ENCODE measurements around the gene ARHGDIG.
"Not testable (repeated sequence)": the region's sequence is repeated elsewhere in the genome, so short reads cannot be mapped to it uniquely, and the experiment has no call there.

ARHGDIG gene

DNA sequence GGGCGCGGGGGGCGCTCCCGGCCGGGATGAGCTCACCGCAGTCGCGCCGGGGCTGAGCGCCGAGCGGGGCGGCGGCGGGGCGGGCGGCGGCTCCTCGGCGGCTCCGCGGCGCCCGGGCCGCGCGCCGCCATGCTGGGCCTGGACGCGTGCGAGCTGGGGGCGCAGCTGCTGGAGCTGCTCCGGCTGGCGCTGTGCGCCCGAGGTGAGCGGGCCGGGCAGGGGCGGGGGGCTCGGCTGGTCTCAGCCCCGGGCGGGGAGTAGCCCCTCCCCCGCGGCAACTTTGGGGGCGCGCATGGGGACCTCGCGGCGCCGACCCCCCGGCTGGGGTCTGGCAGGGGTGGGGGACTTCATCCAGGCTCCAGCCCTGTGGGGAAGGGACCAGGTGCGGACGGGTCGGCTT, at the start of gene ARHGDIG:
TSS of gene ARHGDIG (plus strand) at position 40 of the 400 bp plus-strand sequence. CDS start at position 130, 90 bp downstream.
- no peak for DNase-seq (ENCODE audit: low read depth)

DNA sequence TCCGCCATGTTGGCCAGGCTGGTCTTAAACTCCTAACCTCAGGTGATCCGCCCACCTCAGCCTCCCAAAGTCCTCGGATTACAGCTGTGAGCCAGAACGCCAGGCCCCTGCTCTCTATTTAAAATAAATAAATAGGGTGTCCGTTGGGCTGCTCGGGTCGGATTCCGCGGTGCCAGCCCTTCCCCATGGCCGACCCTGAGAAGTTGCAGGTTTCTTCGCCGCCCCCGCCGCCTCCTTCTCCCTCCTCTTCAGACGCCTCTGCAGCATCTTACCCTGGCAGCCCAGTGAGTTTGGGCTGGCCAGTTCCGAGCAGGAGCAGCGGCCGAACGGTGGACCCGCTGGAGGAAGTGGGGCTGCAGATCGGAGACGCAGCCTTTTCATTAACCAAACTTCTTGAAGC, 49.4 kb upstream of the ARHGDIG start:
- no peak for DNase-seq (ENCODE audit: low read depth)

DNA sequence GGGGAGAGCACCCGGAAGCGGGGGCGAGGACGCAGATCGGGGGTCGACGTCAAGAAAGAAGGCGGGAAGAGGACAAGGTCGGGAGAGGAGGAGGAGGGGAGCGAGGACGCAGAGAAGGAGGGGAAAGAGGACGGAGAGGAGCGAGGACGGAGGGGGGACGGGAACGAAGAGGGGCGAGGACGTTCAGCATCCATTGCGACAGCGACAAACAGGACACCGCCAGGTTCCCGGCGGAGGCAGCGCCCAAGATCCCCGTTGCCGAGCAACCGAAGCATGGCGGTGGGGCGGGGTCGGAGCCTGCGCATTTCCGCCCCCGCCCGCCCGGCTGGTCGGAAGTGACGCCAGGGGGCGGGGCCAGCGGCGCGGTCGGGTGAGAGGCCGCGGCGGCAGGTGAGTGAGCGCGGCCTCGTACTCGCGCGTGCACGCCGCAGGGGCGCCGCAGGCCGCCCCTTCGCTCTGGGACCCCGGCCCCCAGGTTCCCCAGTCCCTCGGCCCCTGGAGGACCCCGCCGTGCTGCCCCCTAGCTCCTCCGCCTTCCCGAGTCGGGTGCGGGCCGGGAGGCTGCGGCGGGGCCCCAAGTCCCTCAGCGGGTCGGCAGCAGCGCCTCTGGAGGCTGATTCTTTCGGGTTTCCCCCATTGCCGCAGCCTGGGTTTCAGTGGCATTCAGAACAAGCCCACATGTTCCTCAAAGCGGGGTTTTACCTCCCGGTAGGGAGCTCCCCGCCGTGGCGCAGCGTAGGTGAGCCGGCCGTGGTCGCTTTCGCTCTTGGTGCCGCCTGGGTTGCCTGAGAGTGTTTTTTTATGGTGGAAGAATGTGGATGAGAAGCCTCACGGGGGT, 45.7 kb upstream of the ARHGDIG start, which contains the start of gene FAM234A:
TSS of gene FAM234A (plus strand) at position 354 of the 838 bp plus-strand sequence. CDS start 19,593 bp downstream, outside the sequence.
- DNase-seq (ENCODE audit: low read depth): peak; percentile 92

GRCh38 chr16:239948-240277, 40.5 kb upstream of the ARHGDIG start:
- no peak for DNase-seq (ENCODE audit: low read depth)

GRCh38 chr16:240559-240958, 39.8 kb upstream of the ARHGDIG start:
- DNase-seq (ENCODE audit: low read depth): no peak

DNA sequence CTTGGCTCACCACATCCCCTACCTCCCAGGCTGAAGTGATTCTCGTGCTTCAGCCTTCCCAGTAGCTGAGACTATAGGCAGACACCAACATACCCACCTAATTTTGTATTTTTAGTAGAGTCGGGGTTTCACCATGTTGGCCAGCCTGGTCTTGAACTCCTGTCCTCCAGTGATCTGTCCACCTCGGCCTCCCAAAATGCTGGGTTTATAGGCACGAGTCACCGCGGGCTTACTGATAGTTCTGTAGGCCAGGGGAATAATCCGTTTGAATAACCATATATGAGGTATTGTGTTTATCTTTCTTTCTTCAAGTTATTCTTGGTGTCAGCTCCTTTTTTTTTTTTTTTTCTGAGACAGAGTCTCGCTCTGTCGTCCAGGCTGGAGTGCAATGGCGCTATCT, 38.1 kb upstream of the ARHGDIG start:
- no peak for DNase-seq (ENCODE audit: low read depth)

GRCh38 chr16:243348-243747, 37.0 kb upstream of the ARHGDIG start:
- no peak for DNase-seq (ENCODE audit: low read depth)

GRCh38 chr16:245105-245504, 35.3 kb upstream of the ARHGDIG start:
- no peak for DNase-seq (ENCODE audit: low read depth)

- DNase-seq (ENCODE audit: low read depth): no peak
Observed at GRCh38 chr16:247027-247426, 33.4 kb upstream of the ARHGDIG start.

DNA sequence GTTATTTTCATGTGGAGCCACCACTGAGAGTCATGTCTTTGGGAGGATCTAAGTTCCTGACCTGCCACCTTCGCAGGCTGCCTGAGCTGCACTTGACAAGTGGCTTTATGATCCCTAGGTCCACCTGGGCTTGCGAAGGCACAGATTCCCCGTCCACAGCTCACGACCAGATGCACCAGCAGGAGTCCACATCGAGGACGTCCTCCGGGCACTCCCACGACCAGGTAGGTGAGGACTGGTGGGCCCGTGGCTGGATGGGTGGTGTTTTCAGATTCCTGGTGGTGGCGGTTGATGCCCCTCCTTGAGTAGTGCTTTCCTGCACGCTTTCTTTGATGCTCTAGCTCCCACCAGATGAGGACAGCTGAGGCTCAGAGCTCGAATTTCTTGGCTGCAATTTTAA, 31.0 kb upstream of the ARHGDIG start:
- DNase-seq (ENCODE audit: low read depth): no peak

- DNase-seq (ENCODE audit: low read depth): no peak
Observed at GRCh38 chr16:252366-253337, 27.7 kb upstream of the ARHGDIG start.

GRCh38 chr16:253833-254232, 26.6 kb upstream of the ARHGDIG start:
- DNase-seq (ENCODE audit: low read depth): no peak

DNA sequence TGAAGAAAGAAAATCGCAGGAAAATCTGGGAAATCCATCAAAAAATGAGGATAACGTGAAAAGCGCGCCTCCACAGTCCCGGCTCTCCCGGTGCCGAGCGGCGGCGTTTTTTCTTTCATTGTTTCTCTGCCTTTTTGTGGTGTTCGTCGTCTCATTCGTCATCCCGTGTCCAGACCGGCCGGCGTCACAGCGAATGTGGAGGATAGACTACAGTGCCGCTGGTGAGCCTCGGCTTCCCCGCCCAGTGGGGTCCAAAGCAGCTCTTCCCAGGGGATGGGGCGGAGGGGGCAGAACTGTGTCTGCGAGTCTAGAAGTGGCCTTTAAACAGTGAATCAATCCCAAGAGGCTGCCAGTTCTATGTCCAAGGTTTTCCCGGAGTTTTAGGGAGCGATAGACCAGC, 25.9 kb upstream of the ARHGDIG start:
- DNase-seq (ENCODE audit: low read depth): no peak

DNA sequence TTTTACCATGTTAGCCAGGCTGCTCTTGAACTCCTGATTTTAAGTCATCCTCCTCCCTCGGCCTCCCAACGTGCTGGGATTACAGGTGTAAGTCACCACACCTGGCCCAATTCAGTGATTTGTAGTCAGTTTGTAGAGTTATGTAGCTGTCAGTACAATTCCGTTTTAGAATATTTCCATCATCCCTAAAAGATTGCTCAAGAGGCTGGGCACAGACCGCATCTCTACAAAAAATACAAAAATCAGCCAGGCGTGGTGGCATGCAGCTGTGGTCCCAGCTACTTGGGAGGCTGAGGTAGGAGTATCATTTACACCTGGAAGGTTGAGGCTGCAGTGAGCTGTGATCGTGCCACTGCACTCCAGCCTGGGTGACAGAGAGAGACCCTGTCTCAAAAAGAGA, 25.2 kb upstream of the ARHGDIG start:
- no peak for DNase-seq (ENCODE audit: low read depth)

DNA sequence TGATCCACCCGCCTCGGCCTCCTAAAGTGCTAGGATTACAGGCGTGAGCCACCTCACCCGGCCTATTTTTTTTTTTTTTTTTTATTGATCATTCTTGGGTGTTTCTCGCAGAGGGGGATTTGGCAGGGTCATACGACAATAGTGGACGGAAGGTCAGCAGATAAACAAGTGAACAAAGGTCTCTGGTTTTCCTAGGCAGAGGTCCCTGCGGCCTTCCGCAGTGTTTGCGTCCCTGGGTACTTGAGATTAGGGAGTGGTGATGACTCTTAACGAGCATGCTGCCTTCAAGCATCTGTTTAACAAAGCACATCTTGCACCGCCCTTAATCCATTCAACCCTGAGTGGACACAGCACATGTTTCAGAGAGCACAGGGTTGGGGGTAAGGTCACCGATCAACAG, 22.3 kb upstream of the ARHGDIG start:
- DNase-seq (ENCODE audit: low read depth): not testable (repeated sequence)

DNA sequence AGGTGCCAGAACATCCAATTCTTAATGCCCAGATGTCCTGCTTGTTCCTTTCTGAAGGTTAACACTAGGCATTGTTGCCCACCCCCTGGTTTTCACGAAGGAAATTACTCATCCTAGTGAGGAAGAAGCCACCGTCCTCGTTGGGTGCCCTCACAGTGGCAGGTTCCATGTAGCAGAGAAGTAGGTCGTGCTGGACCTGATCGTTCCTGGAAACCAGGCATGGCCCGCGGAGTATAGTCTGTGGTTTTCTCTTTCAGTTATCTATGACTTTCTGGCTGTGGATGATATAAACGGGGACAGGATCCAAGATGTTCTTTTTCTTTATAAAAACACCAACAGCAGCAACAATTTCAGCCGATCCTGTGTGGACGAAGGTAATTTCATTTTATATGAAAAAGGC, 21.2 kb upstream of the ARHGDIG start:
- no peak for DNase-seq (ENCODE audit: low read depth)

DNA sequence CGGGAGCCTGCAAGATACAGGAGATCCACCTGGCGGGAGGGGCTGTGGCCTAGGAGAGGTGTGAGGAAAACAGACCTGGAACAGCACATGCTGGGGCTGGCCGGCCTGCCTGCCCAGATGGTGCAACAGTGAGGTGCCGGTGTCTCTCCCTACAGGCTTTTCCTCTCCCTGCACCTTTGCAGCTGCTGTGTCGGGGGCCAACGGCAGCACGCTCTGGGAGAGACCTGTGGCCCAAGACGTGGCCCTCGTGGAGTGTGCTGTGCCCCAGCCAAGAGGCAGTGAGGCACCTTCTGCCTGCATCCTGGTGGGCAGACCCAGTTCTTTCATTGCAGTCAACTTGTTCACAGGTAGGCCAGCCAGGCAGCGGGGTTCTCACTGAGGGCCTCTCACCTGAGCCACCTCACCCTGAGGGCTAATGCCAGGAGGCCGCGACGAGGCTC, 20.6 kb upstream of the ARHGDIG start:
- no peak for DNase-seq (ENCODE audit: low read depth)

DNA sequence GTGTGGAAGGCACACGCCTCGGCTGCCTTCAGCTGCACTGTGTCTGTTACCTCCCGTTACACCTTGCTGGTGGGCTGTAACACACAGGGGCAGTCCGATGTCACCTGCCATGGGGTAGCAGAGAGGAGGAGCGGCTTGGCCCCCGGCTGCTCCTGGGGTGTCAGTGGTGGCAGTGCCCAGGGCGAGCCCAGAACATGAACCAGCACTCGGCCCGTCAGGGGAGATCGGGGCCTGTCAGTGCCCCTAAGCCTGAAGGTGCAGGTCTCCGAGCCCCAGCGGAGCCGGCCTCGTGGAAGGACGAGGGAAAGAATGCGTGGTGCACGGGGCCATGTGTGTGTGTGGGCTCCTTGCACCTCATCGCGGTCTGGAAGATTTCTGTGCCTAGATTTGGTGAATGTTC, 20.1 kb upstream of the ARHGDIG start:
- DNase-seq (ENCODE audit: low read depth): no peak

- no peak for DNase-seq (ENCODE audit: low read depth)
Observed at GRCh38 chr16:261031-261691, 19.2 kb upstream of the ARHGDIG start.

GRCh38 chr16:262121-262745, 18.2 kb upstream of the ARHGDIG start:
- DNase-seq (ENCODE audit: low read depth): no peak

- DNase-seq (ENCODE audit: low read depth): no peak
Observed at GRCh38 chr16:263182-263774, 17.1 kb upstream of the ARHGDIG start.

All from activated T-cell treated with anti-CD3 and anti-CD28 coated beads for 24 hours (primary cell).